HG03469 (cell line): ENCODE measurements around the gene NUDT7.

Source experiments
- ATAC-seq: cut with Tn5 transposase; IDR thresholded peaks from one replicate; pipeline ENCODE4 v1.9.1; 2021; ENCODE audit warnings: mild to moderate bottlenecking, moderate library complexity, moderate number of reproducible peaks; ENCODE audit not compliant: unreplicated experiment

NUDT7 gene

GRCh38 chr16:77775911-77776909 lies 53.9 kb downstream of the NUDT7 start:
- no peak for ATAC-seq

- ATAC-seq, result no peak
Measured at GRCh38 chr16:77777745-77778144, 55.4 kb downstream of the NUDT7 start.

- ATAC-seq, result no peak
Measured at GRCh38 chr16:77780378-77780837, 58.1 kb downstream of the NUDT7 start.

GRCh38 chr16:77781091-77781490 lies 58.8 kb downstream of the NUDT7 start:
- no peak for ATAC-seq

DNA sequence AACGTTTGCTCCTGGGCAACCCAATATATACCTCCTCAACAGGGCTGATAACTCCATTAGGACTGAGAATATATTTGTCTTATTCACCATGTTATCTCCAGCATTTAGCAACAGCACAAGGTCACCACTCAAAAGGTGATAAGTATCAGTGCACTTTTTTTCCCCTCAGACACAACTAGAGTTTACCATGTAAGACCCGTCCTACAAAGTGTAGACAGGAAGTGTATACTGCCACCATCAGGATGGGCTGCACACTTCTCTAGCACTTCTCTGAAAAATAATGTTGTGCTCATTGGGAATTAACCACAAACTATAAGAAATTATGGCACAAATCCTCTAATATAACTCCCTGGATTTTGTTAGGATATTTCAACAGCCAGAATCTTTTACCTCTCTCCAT lies 60.4 kb downstream of the NUDT7 start:
- no peak for ATAC-seq

DNA sequence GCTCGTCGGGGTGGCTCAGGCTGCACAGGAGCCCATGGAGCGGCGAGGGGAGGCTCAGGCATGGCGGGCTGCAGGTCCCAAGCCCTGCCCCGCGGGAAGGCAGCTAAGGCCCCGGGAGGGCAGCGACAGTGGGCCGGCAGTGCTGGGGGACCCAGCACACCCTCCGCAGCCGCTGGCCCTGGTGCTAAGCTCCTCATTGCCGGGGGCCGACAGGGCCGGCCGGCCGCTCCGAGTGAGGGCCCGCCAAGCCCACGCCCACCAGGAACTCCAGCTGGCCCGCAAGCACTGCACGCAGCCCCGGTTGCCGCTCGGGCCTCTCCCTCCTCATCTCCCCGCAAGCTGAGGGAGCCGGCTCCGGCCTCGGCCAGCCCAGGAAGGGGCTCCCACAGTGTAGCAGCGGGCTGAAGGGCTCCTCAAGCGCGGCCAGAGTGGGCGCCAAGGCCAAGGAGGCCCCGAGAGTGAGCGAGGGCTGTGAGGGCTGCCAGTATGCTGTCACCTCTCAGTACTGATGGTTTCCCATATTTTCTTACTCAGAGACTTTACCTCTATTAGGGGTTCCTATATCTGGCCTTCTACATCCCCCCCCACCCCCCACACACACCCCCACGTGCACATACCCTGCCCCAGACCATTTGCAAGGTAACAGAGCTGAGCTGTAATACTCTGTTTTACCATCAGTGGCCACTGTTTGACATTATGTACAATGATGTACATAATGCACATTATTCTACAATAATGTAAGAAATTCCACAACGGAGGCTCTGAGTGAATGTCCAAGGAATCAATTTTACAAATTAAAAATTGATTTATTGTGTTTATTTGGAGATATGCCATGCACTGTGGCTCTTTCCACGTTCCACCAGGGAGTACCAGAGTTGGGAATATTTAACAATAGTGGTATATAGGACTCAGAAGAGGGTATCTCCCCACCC lies 62.4 kb downstream of the NUDT7 start:
- no peak for ATAC-seq

DNA sequence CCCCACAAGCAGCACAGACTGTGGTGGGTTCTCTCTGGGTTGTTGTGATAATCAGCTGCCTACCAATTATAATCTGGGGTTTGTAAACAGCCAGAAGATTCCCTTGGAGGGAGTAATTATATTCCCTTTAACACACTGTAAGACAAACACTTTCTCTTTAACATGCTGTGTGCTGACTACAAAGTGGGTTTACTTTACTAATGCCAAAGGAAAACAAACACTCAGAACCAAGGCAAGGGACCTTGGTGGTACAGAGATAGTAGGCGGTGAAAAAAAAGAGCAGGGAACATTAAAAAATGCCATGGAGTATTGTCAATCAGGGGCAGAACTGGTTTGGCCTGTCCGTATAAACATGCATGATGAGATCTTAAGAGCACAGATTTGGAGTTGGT lies 63.1 kb downstream of the NUDT7 start:
- ATAC-seq, result no peak

GRCh38 chr16:77786186-77786847 lies 64.0 kb downstream of the NUDT7 start:
- no peak for ATAC-seq

DNA sequence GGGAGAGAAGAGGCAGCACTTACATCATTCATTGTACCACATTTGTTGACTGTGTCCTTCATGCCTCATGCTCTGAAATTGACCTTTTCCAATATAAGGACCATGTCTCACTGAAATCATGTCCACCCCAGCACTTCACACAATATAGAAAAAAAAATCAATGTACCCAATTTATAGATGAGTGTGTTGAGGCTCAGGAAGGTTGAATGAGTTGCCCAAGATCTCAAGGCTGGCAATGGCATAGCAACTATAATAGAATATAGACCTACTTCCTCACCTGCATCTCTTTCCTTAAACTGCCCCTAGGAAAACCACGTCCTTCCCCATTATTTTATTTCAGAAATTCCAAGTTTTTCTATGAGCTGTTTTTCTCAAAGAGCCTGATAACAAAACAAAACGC lies 65.1 kb downstream of the NUDT7 start:
- no peak for ATAC-seq

DNA sequence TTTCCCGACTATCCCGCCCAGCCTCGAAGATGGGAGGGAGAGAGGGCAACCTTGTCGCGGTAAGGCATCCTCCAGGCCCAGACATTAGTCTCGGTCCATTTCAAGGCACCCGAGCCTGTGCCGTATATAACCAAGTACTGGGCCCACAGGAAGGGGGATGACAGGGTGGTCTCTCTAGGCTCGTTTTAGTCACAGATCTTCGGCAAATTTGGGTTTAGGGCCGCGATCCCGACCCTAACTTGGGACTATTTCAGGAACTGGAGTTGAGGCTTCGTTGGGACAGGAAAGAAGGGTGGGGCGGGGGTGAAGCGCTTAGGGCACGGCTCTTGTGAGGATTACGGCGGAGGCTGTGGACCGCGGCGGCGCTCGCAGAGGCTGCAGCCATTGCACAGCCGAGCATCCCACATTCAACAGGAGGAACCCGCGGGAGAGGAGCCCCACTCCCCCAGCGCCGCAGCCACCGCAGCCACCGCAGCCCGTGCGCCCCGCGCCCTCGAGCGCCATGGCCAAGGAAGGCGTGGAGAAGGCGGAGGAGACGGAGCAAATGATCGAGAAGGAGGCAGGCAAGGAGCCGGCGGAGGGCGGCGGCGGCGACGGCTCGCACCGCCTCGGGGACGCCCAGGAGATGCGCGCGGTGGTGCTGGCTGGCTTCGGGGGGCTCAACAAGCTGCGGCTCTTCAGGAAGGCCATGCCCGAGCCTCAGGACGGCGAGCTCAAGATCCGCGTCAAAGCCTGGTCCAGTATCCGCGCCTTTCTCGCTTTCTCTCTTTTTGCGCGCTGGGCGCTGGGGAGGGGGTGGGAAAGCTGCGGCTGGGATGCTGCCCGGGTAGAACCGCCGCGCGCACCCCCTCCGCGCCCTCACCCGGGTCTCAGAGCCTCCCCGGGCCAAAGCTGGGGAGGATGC lies 66.1 kb downstream of the NUDT7 start, which contains the start of gene VAT1L:
Gene VAT1L (plus strand): TSS at position 384 of the 904 bp plus-strand sequence. CDS start 119 bp downstream, at position 503.
- no peak for ATAC-seq

DNA sequence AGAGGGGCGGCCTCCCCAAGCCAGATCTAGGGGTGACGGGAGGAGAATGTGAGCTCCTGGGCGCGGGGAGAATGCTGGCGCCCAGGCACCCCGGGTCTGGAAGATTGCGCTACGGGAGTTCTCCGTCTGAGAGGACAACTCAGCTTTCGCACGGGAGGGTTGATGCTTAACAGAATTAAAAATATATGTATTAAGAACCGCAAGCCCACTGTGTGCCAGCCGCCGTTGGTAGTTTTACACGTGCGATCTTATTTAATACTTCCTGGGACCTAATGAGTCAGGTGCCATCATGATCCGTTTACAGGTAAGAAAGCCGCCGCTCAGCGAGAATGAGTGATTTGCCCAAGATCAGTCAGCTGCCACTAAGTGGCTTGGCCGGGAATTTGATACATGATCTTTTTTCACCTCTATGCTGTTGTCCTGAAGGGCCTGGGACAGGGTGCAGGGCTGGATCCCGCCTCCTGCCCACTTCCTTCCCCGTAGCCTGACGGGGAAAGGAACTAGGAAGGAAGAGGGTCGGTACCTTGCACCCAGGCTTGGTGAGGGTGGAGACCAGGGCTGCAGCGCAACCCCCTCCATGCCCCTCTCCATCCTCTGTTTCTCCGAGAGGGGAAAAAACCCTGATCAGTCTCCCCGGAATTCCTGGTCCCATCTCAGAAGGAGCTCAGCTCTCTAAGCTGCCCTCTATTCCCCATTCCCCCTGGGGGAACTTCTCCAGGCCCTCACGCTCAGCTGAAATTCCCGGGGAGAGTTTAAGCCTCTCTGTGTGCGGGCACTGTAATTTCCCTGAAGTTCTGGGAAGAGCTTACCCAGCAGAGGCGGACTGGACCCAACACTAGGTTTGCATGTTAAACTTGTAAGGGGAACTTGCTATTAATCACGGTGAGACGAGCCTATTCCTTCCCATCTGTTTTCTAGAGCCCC lies 67.0 kb downstream of the NUDT7 start:
- ATAC-seq, result no peak

GRCh38 chr16:77790009-77790372 lies 67.7 kb downstream of the NUDT7 start:
- no peak for ATAC-seq

DNA sequence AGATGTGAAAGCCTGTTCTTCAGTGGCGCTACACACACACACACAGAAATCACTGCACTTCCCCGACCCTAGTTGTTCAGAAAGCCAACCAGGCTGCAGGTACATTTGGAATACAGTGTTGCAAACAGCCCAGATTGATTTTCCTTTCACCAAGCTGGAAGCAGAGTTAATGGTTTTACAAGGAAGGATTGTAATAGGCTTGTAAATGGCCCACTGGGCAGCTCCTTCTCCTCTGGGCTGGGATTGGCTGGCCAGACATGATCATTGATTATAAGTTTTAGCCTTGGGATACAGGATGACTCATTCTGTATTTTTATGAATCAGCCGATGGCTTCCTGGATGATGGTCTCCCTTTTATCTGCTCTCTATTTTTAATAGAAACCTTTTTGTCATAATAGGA lies 68.6 kb downstream of the NUDT7 start:
- ATAC-seq, result no peak
